ENCODE measurements around the gene KRT20.

KRT20 gene

GRCh38 chr17:40848583-40849235 is 36.3 kb downstream of the KRT20 start:
- DNase-seq, result no peak

GRCh38 chr17:40846515-40847144 is 38.4 kb downstream of the KRT20 start:
- DNase-seq, result no peak

- DNase-seq, result no peak
Measured at GRCh38 chr17:40844671-40845107, 40.4 kb downstream of the KRT20 start.

- DNase-seq, result no peak
Measured at GRCh38 chr17:40843242-40843641, 41.8 kb downstream of the KRT20 start.

- no peak for DNase-seq
Measured at GRCh38 chr17:40841246-40841645, 43.8 kb downstream of the KRT20 start.

- no peak for DNase-seq
Measured at GRCh38 chr17:40839194-40839593, 45.8 kb downstream of the KRT20 start.

GRCh38 chr17:40836020-40836419 is 49.0 kb downstream of the KRT20 start:
- DNase-seq, result no peak

GRCh38 chr17:40833882-40834281 is 51.2 kb downstream of the KRT20 start:
- no peak for DNase-seq

- no peak for DNase-seq
Measured at GRCh38 chr17:40832840-40833239, 52.2 kb downstream of the KRT20 start.

GRCh38 chr17:40830085-40830776 is 54.8 kb downstream of the KRT20 start:
- no peak for DNase-seq

GRCh38 chr17:40828454-40829044 is 56.5 kb downstream of the KRT20 start:
- DNase-seq, result no peak

- DNase-seq, result no peak
Measured at GRCh38 chr17:40827746-40828453, 57.1 kb downstream of the KRT20 start.
